ENCODE data around the gene IQGAP2.
A peak's percentile ranks its signal among the peaks of the same experiment; 100 is the strongest.

IQGAP2 gene

GRCh38 chr5:76723266-76723665 lies 320.2 kb downstream of the IQGAP2 start:
- no peaks in the 10 kb centered on the region for H3K4me1 ChIP-seq (ENCODE audit: control insufficient read depth, insufficient read depth, low read length)
- ChIA-PET CTCF (interaction anchor here (0.7 to 2.5 kb wide), 3 partner anchors 51 to 293 kb away, joined by 3 to 8 read pairs (median 4); no protein-coding TSS in a partner anchor), POLR2A (interaction anchor here (1.3 kb wide), 1 partner anchor 14 kb away, joined by 3 read pairs; no protein-coding TSS in a partner anchor)
- peaks cover 0 to 7% of the 10 kb centered on the region in 2 experiments; a peak in 2 of 3 replicates for H3K36me3 ChIP-seq (ENCODE audit: control insufficient read depth in 2 of 2, insufficient read depth in 1 of 2, low read length in 2 of 2)
- no peaks in the 10 kb centered on the region for H3K9me3 ChIP-seq (ENCODE audit: control insufficient read depth, insufficient read depth, low read depth, low read length)
- no peak overlapping the region for H3K4me3 ChIP-seq (ENCODE audit: low read depth, low read length)
- no peak overlapping the region for H3K27ac ChIP-seq (ENCODE audit: extremely low read depth, low read depth, low read length)
- peak; percentile 76; the same call in 1 of the 2 replicates for TF ChIP-seq ZNF768 (tag by site-specific recombination; IDR thresholded peaks at IDR 0.05)
- TF ChIP-seq PRDM2 (tag by site-specific recombination; IDR thresholded peaks at IDR 0.05; ENCODE audit: borderline replicate concordance), result no peak

GRCh38 chr5:76723906-76724305 lies 320.8 kb downstream of the IQGAP2 start:
- no peaks in the 10 kb centered on the region for H3K4me1 ChIP-seq (ENCODE audit: control insufficient read depth, insufficient read depth, low read length)
- POLR2A ChIA-PET, result no interaction called here
- H3K4me3 ChIP-seq (ENCODE audit: low read depth, low read length), result no peak overlapping the region

GRCh38 chr5:76724871-76725270 lies 321.8 kb downstream of the IQGAP2 start:
- H3K36me3 ChIP-seq (ENCODE audit: control insufficient read depth in 2 of 2, insufficient read depth in 1 of 2, low read length in 2 of 2), result peaks cover 0 to 7% of the 10 kb centered on the region in 2 experiments; a peak in 2 of 3 replicates
- no peaks in the 10 kb centered on the region for H3K4me1 ChIP-seq (ENCODE audit: control insufficient read depth, insufficient read depth, low read length)
- ChIA-PET CTCF (interaction anchor here (0.7 to 1.2 kb wide), 2 partner anchors 50 to 546 kb away, joined by 3 read pairs; no protein-coding TSS in a partner anchor), POLR2A (no interaction called here)
- no peak overlapping the region for H3K4me3 ChIP-seq (ENCODE audit: low read depth, low read length)
- H3K9me3 ChIP-seq (ENCODE audit: control insufficient read depth, insufficient read depth, low read depth, low read length), result no peaks in the 10 kb centered on the region
- no peak overlapping the region for H3K27ac ChIP-seq (ENCODE audit: extremely low read depth, low read depth, low read length)
- TF ChIP-seq ZNF610 (tag by site-specific recombination; IDR thresholded peaks at IDR 0.05; ENCODE audit: borderline replicate concordance), result no peak
- no peak for TF ChIP-seq ZNF544 (tag by site-specific recombination; IDR thresholded peaks at IDR 0.05)
- no peak for TF ChIP-seq ZBTB26 (tag by site-specific recombination; optimal IDR thresholded peaks at IDR 0.05)
- TF ChIP-seq ZNF48 (tag by site-specific recombination; IDR thresholded peaks at IDR 0.05), result no peak
- TF ChIP-seq ZBTB7A (tag by site-specific recombination; IDR thresholded peaks at IDR 0.05; ENCODE audit: low read depth), result no peak
- TF ChIP-seq HOXC10 (CRISPR knock-in tag; IDR thresholded peaks at IDR 0.05), result no peak
- TF ChIP-seq ZNF18 (tag by site-specific recombination; IDR thresholded peaks at IDR 0.05), result no peak
- no peak for TF ChIP-seq ZNF311 (tag by site-specific recombination; IDR thresholded peaks at IDR 0.05; ENCODE audit: borderline replicate concordance)
- no peak for TF ChIP-seq ZNF623 (tag by site-specific recombination; IDR thresholded peaks at IDR 0.05)
- TF ChIP-seq ZNF626 (tag by site-specific recombination; IDR thresholded peaks at IDR 0.05), result no peak
- TF ChIP-seq ZXDB (tag by site-specific recombination; IDR thresholded peaks at IDR 0.05), result no peak

More at GRCh38 chr5:76723906-76724305, 320.8 kb downstream of the IQGAP2 start:
- Histone ChIP-seq H3K9me3 (ENCODE audit: control insufficient read depth, insufficient read depth, low read depth, low read length) (no peaks in the 10 kb centered on the region), H3K27ac (ENCODE audit: extremely low read depth, low read depth, low read length) (no peak overlapping the region), H3K36me3 (ENCODE audit: control insufficient read depth in 2 of 2, insufficient read depth in 1 of 2, low read length in 2 of 2) (peaks cover 0 to 7% of the 10 kb centered on the region in 2 experiments; a peak in 2 of 3 replicates)
- no peak for TF ChIP-seq ZNF280D (tag by site-specific recombination; IDR thresholded peaks at IDR 0.05)
- no peak for TF ChIP-seq ZNF274 (IDR thresholded peaks at IDR 0.05; ENCODE audit: low read length)
- TF ChIP-seq ZNF274 (tag by site-specific recombination; IDR thresholded peaks at IDR 0.05; ENCODE audit: borderline replicate concordance), result no peak
- no peak for TF ChIP-seq ZBTB21 (tag by site-specific recombination; IDR thresholded peaks at IDR 0.05)
- no peak for TF ChIP-seq ZFP3 (tag by site-specific recombination; IDR thresholded peaks at IDR 0.05; ENCODE audit: low read depth)
- TF ChIP-seq ZNF423 (tag by site-specific recombination; IDR thresholded peaks at IDR 0.05), result no peak
- CTCF ChIA-PET, result interaction anchor here (1.0 to 2.5 kb wide), 2 partner anchors 51 to 123 kb away, joined by 4 to 8 read pairs; no protein-coding TSS in a partner anchor

Data from HEK293 (cell line).